Panc1 (cell line): ENCODE measurements around the gene NRG2. TPM values are rescaled to one million over a fixed set of nuclear protein-coding genes. Genes with fewer than 3 reads are reported as not detected.

Source experiments
- ATAC-seq: fragments of 200-7000 bp; cut with Tn5 transposase; 2 replicates; pipeline ENCODE4 v1.9.1; 2020; ENCODE audit warnings: mild to moderate bottlenecking, moderate library complexity
- BruUV-seq: library from RNA; stranded (reverse); fragments of 400-500 nt; replicated peaks from 2 replicates; lab custom pipeline; 2021; lab: Mats Ljungman, UMichigan
- CTCF ChIA-PET: fragments of 300-600 bp; sonication (Branson Sonifier 250); formaldehyde crosslinking; loops from one replicate; lab custom pipeline; 2022; ENCODE audit warnings: antibody characterized with exemption; lab: Charles Lee
- POLR2A ChIA-PET: fragments of 300-600 bp; sonication (Branson Sonifier 250); formaldehyde crosslinking; loops from one replicate; lab custom pipeline; 2022; ENCODE audit warnings: antibody characterized with exemption; lab: Charles Lee
- DNase-seq: peaks from one replicate; pipeline ENCODE4 v3.0.0-alpha.2; 2010; ENCODE audit warnings: low read depth, low spot score
- H3K27ac ChIP-seq: 2 replicates; pipeline ENCODE4 v1.5.1; 2011; ENCODE audit warnings: mild to moderate bottlenecking, low read length, inconsistent platforms
- H3K27me3 ChIP-seq: fragments of 200-500 bp; sonication (Bioruptor generic); 2 replicates; pipeline ENCODE4 v1.6.0; 2014; ENCODE audit warnings: low read length, inconsistent platforms; ENCODE audit not compliant: control insufficient read depth, insufficient read depth
- H3K36me3 ChIP-seq: fragments of 200-500 bp; sonication (Bioruptor generic); 2 replicates; pipeline ENCODE4 v1.5.1; 2014; ENCODE audit warnings: inconsistent platforms, mild to moderate bottlenecking, low read length, moderate library complexity; ENCODE audit not compliant: control insufficient read depth, insufficient read depth
- H3K4me1 ChIP-seq: 2 replicates; pipeline ENCODE4 v1.5.1; 2011; ENCODE audit warnings: inconsistent platforms, mild to moderate bottlenecking, low read length, moderate library complexity; ENCODE audit not compliant: control insufficient read depth, insufficient read depth
- H3K4me3 ChIP-seq, 2 experiments: 2 replicates each; pipeline ENCODE4 v1.5.1; 2011 to 2012; ENCODE audit warnings: low read depth in 2 of 2, low read length in 2 of 2, mild to moderate bottlenecking in 2 of 2, inconsistent platforms in 1 of 2, moderate library complexity in 1 of 2
- H3K9me3 ChIP-seq: fragments of 200-500 bp; sonication (Bioruptor generic); 2 replicates; pipeline ENCODE4 v1.5.1; 2014; ENCODE audit warnings: low read depth, mild to moderate bottlenecking, inconsistent platforms, low read length, moderate library complexity; ENCODE audit not compliant: control insufficient read depth, insufficient read depth
- CTCF ChIP-seq: fragments of 450-650 bp; IDR thresholded peaks from 2 replicates; pipeline ENCODE4 v1.5.1; 2017; ENCODE audit warnings: mild to moderate bottlenecking
- POLR2AphosphoS5 ChIP-seq: IDR thresholded peaks from 2 replicates; pipeline ENCODE4 v1.6.1; 2012; ENCODE audit warnings: mild to moderate bottlenecking, low read depth, low read length, moderate library complexity
- REST ChIP-seq, 2 experiments: IDR thresholded peaks; 2 replicates each; pipeline ENCODE4 v1.6.1; 2011 to 2012; ENCODE audit warnings: low read depth in 2 of 2, control low read depth in 1 of 2, low read length in 1 of 2, mild to moderate bottlenecking in 1 of 2, moderate library complexity in 1 of 2; ENCODE audit not compliant: insufficient read depth in 1 of 2
- SIN3A ChIP-seq: IDR thresholded peaks from 2 replicates; pipeline ENCODE4 v1.6.1; 2012; ENCODE audit warnings: low read depth, mild to moderate bottlenecking, low read length, moderate library complexity, borderline replicate concordance; ENCODE audit not compliant: insufficient read depth
- TCF7L2 ChIP-seq: IDR thresholded peaks from 2 replicates; pipeline ENCODE4 v1.6.1; 2011; ENCODE audit warnings: mild to moderate bottlenecking, low read depth, low read length, inconsistent platforms
- in situ Hi-C: cut with HindIII; loops from 2 replicates; pipeline ENCODE4 v1.10.0; 2016; ENCODE audit warnings: low sequenced_read_pairs, low pct_unique_long_range_greater_than_20kb
- intact Hi-C: fragments of 100-400 bp; cut with micrococcal nuclease; formaldehyde crosslinking; loops from one replicate; pipeline ENCODE4 v1.10.0; 2022; ENCODE audit not compliant: unreplicated experiment
- total RNA-seq: library from RNA; stranded (reverse); gene quantifications from one replicate; pipeline ENCODE4 v1.2.1, GENCODE V29; 2021; ENCODE audit not compliant: unreplicated experiment

NRG2 gene
- total RNA-seq, 1 experiment from 2014 or later = 20.2 TPM

- Histone ChIP-seq H3K4me3 (no peak overlapping the region), H3K27ac (no peak overlapping the region), H3K36me3 (no peaks in the 10 kb centered on the region), H3K9me3 (no peaks in the 10 kb centered on the region), H3K27me3 (no peaks in the 10 kb centered on the region), H3K4me1 (no peaks in the 10 kb centered on the region)
- ATAC-seq (no peak), DNase-seq (no peak)
- no peak for TF ChIP-seq POLR2AphosphoS5
- TF ChIP-seq CTCF = no peak
- no peak for TF ChIP-seq TCF7L2
- TF ChIP-seq REST (IDR thresholded peaks at IDR 0.05; ENCODE audit: insufficient read depth in 1 of 2, low read depth in 2 of 2, low read length in 1 of 2) = no peak
- TF ChIP-seq SIN3A = no peak
- CTCF ChIA-PET = no interaction called here
- in situ Hi-C loops (no loop called here), intact Hi-C loops (no loop called here)
- POLR2A ChIA-PET = no interaction called here
- no TSS peak for BruUV-seq
Observed at GRCh38 chr5:140004174-140004573, 38.9 kb downstream of the NRG2 start.

- peaks cover 6% of the 10 kb centered on the region for H3K4me1 ChIP-seq
- ChIA-PET POLR2A (no interaction called here), CTCF (no interaction called here)
- in situ Hi-C loops (no loop called here), intact Hi-C loops (no loop called here)
- H3K27me3 ChIP-seq = no peaks in the 10 kb centered on the region
- H3K36me3 ChIP-seq = no peaks in the 10 kb centered on the region
- ATAC-seq = no peak
- no peak overlapping the region for H3K4me3 ChIP-seq
- no peak for DNase-seq
- BruUV-seq = no TSS peak
- TF ChIP-seq REST (IDR thresholded peaks at IDR 0.05; ENCODE audit: insufficient read depth in 1 of 2, low read depth in 2 of 2, low read length in 1 of 2) = no peak
- no peak for TF ChIP-seq SIN3A
- no peak for TF ChIP-seq CTCF
- TF ChIP-seq POLR2AphosphoS5 = no peak
- TF ChIP-seq TCF7L2 = no peak
- no peak overlapping the region for H3K27ac ChIP-seq
- H3K9me3 ChIP-seq = no peaks in the 10 kb centered on the region
Observed at GRCh38 chr5:140003519-140003918, 39.6 kb downstream of the NRG2 start.
